H1 (cell line): ENCODE data around the gene KPNA3. TPM values are rescaled to one million over a fixed set of nuclear protein-coding genes. Genes with fewer than 3 reads are reported as not detected.

Experiments used
- CTCF ChIA-PET: fragments of 300-600 bp; sonication (Branson Sonifier 250); formaldehyde crosslinking; loops from one replicate; lab custom pipeline; 2021; ENCODE audit not compliant: partially characterized antibody; lab: Charles Lee
- POLR2A ChIA-PET: fragments of 300-600 bp; sonication (Branson Sonifier 250); formaldehyde crosslinking; loops from one replicate; lab custom pipeline; 2021; ENCODE audit warnings: inconsistent platforms; ENCODE audit not compliant: partially characterized antibody; lab: Charles Lee
- DNase-seq, 2 experiments: peaks; one replicate each; pipeline versions ENCODE4 v3.0.0 to v3.0.0-alpha.2; 2010 to 2022; ENCODE audit warnings: low spot score in 2 of 2, low read depth in 1 of 2, mixed read lengths in 1 of 2
- FAIRE-seq: peaks from 2 replicates; lab custom pipeline; 2011; peaks lifted over from hg19 to GRCh38; lab: Jason Lieb, UNC
- H2AFZ ChIP-seq: 2 replicates; pipeline ENCODE4 v1.8.1; 2012; ENCODE audit warnings: low read length, inconsistent platforms
- H2AK5ac ChIP-seq: 2 replicates; pipeline ENCODE4 v1.6.1; 2013; ENCODE audit warnings: low read depth, low read length
- H2BK120ac ChIP-seq: replicated peaks from 2 replicates; pipeline ENCODE3; 2013; ENCODE audit warnings: low read depth, low read length, inconsistent platforms
- H2BK12ac ChIP-seq: 2 replicates; pipeline ENCODE4 v1.6.1; 2013; ENCODE audit warnings: low read depth, low read length
- H2BK15ac ChIP-seq: 2 replicates; pipeline ENCODE4 v1.6.1; 2013; ENCODE audit warnings: low read length
- H2BK20ac ChIP-seq: 2 replicates; pipeline ENCODE4 v1.6.1; 2013; ENCODE audit warnings: low read length
- H2BK5ac ChIP-seq: 2 replicates; pipeline ENCODE4 v1.6.1; 2013; ENCODE audit warnings: low read depth, low read length
- H3K14ac ChIP-seq: 2 replicates; pipeline ENCODE4 v1.6.1; 2013; ENCODE audit warnings: inconsistent platforms; ENCODE audit not compliant: insufficient read length
- H3K18ac ChIP-seq: 2 replicates; pipeline ENCODE4 v1.6.1; 2013; ENCODE audit warnings: low read length; ENCODE audit errors: extremely low read depth
- H3K23ac ChIP-seq: 2 replicates; pipeline ENCODE4 v1.6.1; 2013; ENCODE audit warnings: inconsistent platforms; ENCODE audit not compliant: insufficient read length
- H3K23me2 ChIP-seq: 2 replicates; pipeline ENCODE4 v1.6.1; 2013; ENCODE audit warnings: low read depth, low read length
- H3K27ac ChIP-seq: 2 replicates; pipeline ENCODE4 v1.6.1; 2011; ENCODE audit warnings: low read depth, low read length, inconsistent platforms
- H3K27me3 ChIP-seq, 4 experiments: replicated peaks in 1 of 4; 1 replicate in 1 of 4; 2 replicates in 3 of 4; pipeline versions ENCODE4 v1.6.1 to v1.8.1; 2011 to 2013; ENCODE audit warnings: low read length in 3 of 4, mild to moderate bottlenecking in 3 of 4, inconsistent platforms in 2 of 4, mixed read lengths in 2 of 4, moderate library complexity in 1 of 4; ENCODE audit not compliant: control insufficient read depth in 3 of 4, insufficient read depth in 3 of 4; ENCODE audit errors: extremely low read depth in 1 of 4
- H3K36me3 ChIP-seq, 4 experiments: 2 replicates each; pipeline versions ENCODE4 v1.6.1 to v1.8.1; 2011 to 2013; ENCODE audit warnings: mild to moderate bottlenecking in 4 of 4, low read length in 3 of 4, moderate library complexity in 2 of 4, control low read depth in 1 of 4, inconsistent platforms in 1 of 4; ENCODE audit not compliant: insufficient read depth in 4 of 4, control insufficient read depth in 2 of 4
- H3K4ac ChIP-seq: replicated peaks from 2 replicates; pipeline ENCODE3; 2013; ENCODE audit warnings: low read length, low read depth, mixed read lengths, inconsistent platforms; ENCODE audit not compliant: insufficient read length
- H3K4me1 ChIP-seq, 4 experiments: replicated peaks in 1 of 4; 1 replicate in 1 of 4; 2 replicates in 3 of 4; pipeline versions ENCODE4 v1.6.1 to v1.8.1; 2011 to 2013; ENCODE audit warnings: low read length in 3 of 4, inconsistent platforms in 2 of 4, mixed read lengths in 1 of 4; ENCODE audit not compliant: insufficient read depth in 4 of 4, control insufficient read depth in 3 of 4
- H3K4me2 ChIP-seq, 2 experiments: 2 replicates each; pipeline versions ENCODE4 v1.6.1 to v1.8.1; 2011 to 2013; ENCODE audit warnings: low read depth in 2 of 2, low read length in 2 of 2, control low read depth in 1 of 2, inconsistent platforms in 1 of 2, mild to moderate bottlenecking in 1 of 2; ENCODE audit not compliant: insufficient read depth in 1 of 2
- H3K4me3 ChIP-seq, 4 experiments: fragments of 200-600, 300-600 bp in 1 of 4; sonication (generic), shearing (Covaris generic), sonication (Bioruptor Twin) in 1 of 4; 2 replicates each; pipeline versions ENCODE4 v1.5.1 to v1.8.1; 2011 to 2016; ENCODE audit warnings: low read length in 4 of 4, low read depth in 3 of 4, control low read depth in 2 of 4, inconsistent platforms in 2 of 4, mild to moderate bottlenecking in 2 of 4, mixed read lengths in 1 of 4, moderate library complexity in 1 of 4; ENCODE audit not compliant: insufficient read depth in 2 of 4; ENCODE audit errors: extremely low read depth in 1 of 4
- H3K56ac ChIP-seq: replicated peaks from 2 replicates; pipeline ENCODE3; 2013; ENCODE audit warnings: low read depth, mild to moderate bottlenecking, mixed read lengths, low read length, inconsistent platforms; ENCODE audit not compliant: insufficient read length
- H3K79me1 ChIP-seq: 2 replicates; pipeline ENCODE4 v1.6.1; 2013; ENCODE audit warnings: low read depth, low read length, control low read depth
- H3K79me2 ChIP-seq, 2 experiments: 2 replicates each; pipeline versions ENCODE4 v1.6.1 to v1.8.1; 2012 to 2013; ENCODE audit warnings: low read length in 2 of 2, mild to moderate bottlenecking in 2 of 2, inconsistent platforms in 1 of 2; ENCODE audit not compliant: insufficient read depth in 2 of 2, control insufficient read depth in 1 of 2
- H3K9ac ChIP-seq, 4 experiments: replicated peaks in 1 of 4; 1 replicate in 1 of 4; 2 replicates in 3 of 4; pipeline versions ENCODE4 v1.6.1 to v1.8.1; 2011 to 2013; ENCODE audit warnings: low read depth in 3 of 4, low read length in 3 of 4, control low read depth in 2 of 4, mild to moderate bottlenecking in 2 of 4, moderate library complexity in 2 of 4, inconsistent platforms in 1 of 4; ENCODE audit errors: extremely low read depth in 1 of 4
- H3K9me3 ChIP-seq, 2 experiments: 2 replicates each; pipeline versions ENCODE4 v1.6.1 to v1.8.1; 2012 to 2013; ENCODE audit warnings: mild to moderate bottlenecking in 2 of 2, moderate library complexity in 2 of 2, control low read depth in 1 of 2, inconsistent platforms in 1 of 2, low read depth in 1 of 2, low read length in 1 of 2, mixed read lengths in 1 of 2; ENCODE audit not compliant: insufficient read depth in 2 of 2
- H4K20me1 ChIP-seq, 2 experiments: replicated peaks in 1 of 2; 2 replicates each; pipeline versions ENCODE3 to v1.8.1; 2011 to 2013; ENCODE audit warnings: inconsistent platforms in 2 of 2, low read length in 2 of 2, mild to moderate bottlenecking in 1 of 2; ENCODE audit not compliant: insufficient read depth in 2 of 2, control insufficient read depth in 1 of 2
- H4K5ac ChIP-seq: 2 replicates; pipeline ENCODE4 v1.6.1; 2013; ENCODE audit warnings: low read length, low read depth, mixed read lengths, inconsistent platforms; ENCODE audit not compliant: insufficient read length
- H4K8ac ChIP-seq: 2 replicates; pipeline ENCODE4 v1.8.0; 2013; ENCODE audit warnings: mild to moderate bottlenecking, moderate library complexity, low read length, inconsistent platforms; ENCODE audit not compliant: insufficient read depth; ENCODE audit errors: extremely low read depth
- H4K91ac ChIP-seq: replicated peaks from 2 replicates; pipeline ENCODE3; 2013; ENCODE audit warnings: low read length, mixed read lengths, inconsistent platforms; ENCODE audit not compliant: insufficient read length
- ATF2 ChIP-seq: IDR thresholded peaks from 2 replicates; pipeline ENCODE4 v1.6.1; 2012; ENCODE audit warnings: low read length, inconsistent platforms
- CBX8 ChIP-seq: fragments of 300-800, 300-1000 bp; sonication (generic); IDR thresholded peaks from 2 replicates; pipeline ENCODE4 v1.7.1; 2016; ENCODE audit warnings: low read depth, low read length, borderline replicate concordance
- GTF2F1 ChIP-seq: IDR thresholded peaks from 2 replicates; pipeline ENCODE4 v1.6.1; 2012; ENCODE audit warnings: low read depth, low read length, improper control_type of control experiment, borderline replicate concordance
- NRF1 ChIP-seq: IDR thresholded peaks from 2 replicates; pipeline ENCODE4 v1.6.1; 2011; ENCODE audit warnings: mild to moderate bottlenecking, low read depth, low read length, improper control_type of control experiment
- POLR2AphosphoS5 ChIP-seq: IDR thresholded peaks from 2 replicates; pipeline ENCODE4 v1.6.1; 2011; ENCODE audit warnings: low read depth, low read length
- SRF ChIP-seq: IDR thresholded peaks from 2 replicates; pipeline ENCODE4 v1.6.1; 2011; ENCODE audit warnings: mild to moderate bottlenecking, low read depth, low read length, moderate library complexity
- WGBS, 2 experiments: shearing (Covaris generic) in 1 of 2; methylation state at CpG; one replicate each; pipeline versions ENCODE4 v1.1.6 to v1.1.7; 2013 to 2015; ENCODE audit warnings: low lambda C conversion rate in 2 of 2, mixed read lengths in 2 of 2, inconsistent platforms in 1 of 2, low coverage in 1 of 2, missing lambda C conversion rate in 1 of 2; ENCODE audit not compliant: insufficient replicate concordance in 2 of 2, insufficient coverage in 1 of 2, insufficient read length in 1 of 2; ENCODE audit errors: extremely low coverage in 1 of 2, missing lambda C conversion rate in 1 of 2; 5-methylcytosine and 5-hydroxymethylcytosine counted together
- polyA plus RNA-seq, 7 experiments: library from polyadenylated mRNA; depleted of rRNA in 3 of 7; stranded (reverse) in 5 of 7; unstranded in 2 of 7; fragments of >200 nt in 5 of 7; fragments of 200-250 nt in 2 of 7; gene quantifications; 1 replicate in 5 of 7; 2 replicates in 1 of 7; 4 replicates in 1 of 7; pipeline versions ENCODE4 v1.2.1 to v1.2.3, GENCODE V29; 2011 to 2013; ENCODE audit warnings: missing spikeins in 2 of 7, mixed read lengths in 2 of 7
- total RNA-seq: library from RNA; stranded (reverse); fragmentation: NEBNext Ultra II Directional; extraction: Animal tissue kit (Norgen Biotek cat#: 25700); gene quantifications from 2 replicates; pipeline ENCODE4 v1.2.1, GENCODE V29; 2021

The KPNA3 gene
- total and polyA plus RNA-seq, 2 of the 8 experiments (the other 6 are each of a cell fraction or from before 2014, with no cell fraction given): 21.4 to 63.2 TPM

- H3K4ac ChIP-seq: no peak overlapping the region
- POLR2A ChIA-PET: no interaction called here
- no peaks in the 10 kb centered on the region for H3K27me3 ChIP-seq
- H4K91ac ChIP-seq: no peak overlapping the region
- FAIRE-seq: no peak
- no peak for TF ChIP-seq POLR2AphosphoS5
- no peak for TF ChIP-seq GTF2F1
- TF ChIP-seq NRF1: no peak
- no peak for TF ChIP-seq SRF
- no peak for TF ChIP-seq CBX8
- no peak for TF ChIP-seq ATF2
- TF ChIP-seq, all 59 proteins: peak for 0
- H2AK5ac ChIP-seq: no peak overlapping the region
- peaks cover 0 to 6% (median 0%) of the 10 kb centered on the region in 4 experiments; a peak in 2 of 7 replicates for H3K4me1 ChIP-seq
- H3K18ac ChIP-seq: no peak overlapping the region
- H4K8ac ChIP-seq: no peak overlapping the region
- no peak overlapping the region for H3K4me3 ChIP-seq
- H3K9me3 ChIP-seq: no peaks in the 10 kb centered on the region
- H3K79me2 ChIP-seq: no peaks in the 10 kb centered on the region
- no peak overlapping the region for H2BK20ac ChIP-seq
- no peak for DNase-seq
- H3K79me1 ChIP-seq: no peaks in the 10 kb centered on the region
- no peaks in the 10 kb centered on the region for H4K20me1 ChIP-seq
- no peak overlapping the region for H3K14ac ChIP-seq
- H3K9ac ChIP-seq: no peak overlapping the region
- H3K23me2 ChIP-seq: no peaks in the 10 kb centered on the region
- no peak overlapping the region for H4K5ac ChIP-seq
- H3K56ac ChIP-seq: no peak overlapping the region
- 95% methylated on average over 4 of the region's 4 CpGs; no CpG with 5 or more reads in 1 of the 2 experiments for WGBS, 2 experiments
- no peak overlapping the region for H3K27ac ChIP-seq
- H3K36me3 ChIP-seq: no peaks in the 10 kb centered on the region
- no peak overlapping the region for H3K4me2 ChIP-seq
- no peak overlapping the region for H2AFZ ChIP-seq
- no peak overlapping the region for H2BK5ac ChIP-seq
- H2BK120ac ChIP-seq: no peak overlapping the region
- no peak overlapping the region for H2BK15ac ChIP-seq
- no peak overlapping the region for H3K23ac ChIP-seq
- no peak overlapping the region for H2BK12ac ChIP-seq
- CTCF ChIA-PET: interaction anchor here (0.6 to 1.7 kb wide), 3 partner anchors 17 to 252 kb away, joined by 3 to 4 read pairs (median 4); no protein-coding TSS in a partner anchor
These were observed 47.8 kb upstream of the KPNA3 start for GRCh38 chr13:49840266-49840665.
